HG03196 (cell line): ENCODE data around the gene CYP2A13.
"Not testable (repeated sequence)": the region's sequence is repeated elsewhere in the genome, so short reads cannot be mapped to it uniquely, and the experiment has no call there.

Source experiments
- ATAC-seq: cut with Tn5 transposase; IDR thresholded peaks from one replicate; pipeline ENCODE4 v1.9.1; 2021; ENCODE audit not compliant: unreplicated experiment

The CYP2A13 gene

GRCh38 chr19:41088151-41088550, at the start of gene CYP2A13:
CYP2A13 (plus strand) TSS chr19:41088451; CDS start chr19:41088472, 21 bp downstream.
- no peak for ATAC-seq

- ATAC-seq: no peak
These were observed 48.4 kb upstream of the CYP2A13 start for GRCh38 chr19:41039806-41040205.

- ATAC-seq: not testable (repeated sequence)
These were observed 43.2 kb upstream of the CYP2A13 start for GRCh38 chr19:41045095-41045494.

DNA sequence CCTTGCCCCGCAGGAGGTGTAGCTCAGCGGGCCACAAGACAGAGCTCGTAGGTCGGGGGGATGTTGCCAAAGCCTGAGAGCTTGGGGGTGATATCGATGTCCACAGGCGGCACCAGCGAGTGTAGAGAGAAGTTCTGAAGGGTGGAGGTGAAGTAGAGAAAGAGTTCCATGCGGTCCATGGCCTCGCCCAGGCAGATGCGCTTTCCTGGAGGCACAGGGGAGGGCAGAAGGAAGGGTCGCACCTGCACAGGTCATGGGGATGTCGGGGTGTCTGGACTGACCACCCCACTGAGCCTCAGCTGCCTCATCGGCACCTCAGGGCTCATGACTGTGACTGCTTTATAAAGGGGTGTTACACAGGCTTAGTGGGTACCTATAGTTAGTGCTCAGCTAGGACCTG, 37.8 kb upstream of the CYP2A13 start:
- ATAC-seq: no peak

DNA sequence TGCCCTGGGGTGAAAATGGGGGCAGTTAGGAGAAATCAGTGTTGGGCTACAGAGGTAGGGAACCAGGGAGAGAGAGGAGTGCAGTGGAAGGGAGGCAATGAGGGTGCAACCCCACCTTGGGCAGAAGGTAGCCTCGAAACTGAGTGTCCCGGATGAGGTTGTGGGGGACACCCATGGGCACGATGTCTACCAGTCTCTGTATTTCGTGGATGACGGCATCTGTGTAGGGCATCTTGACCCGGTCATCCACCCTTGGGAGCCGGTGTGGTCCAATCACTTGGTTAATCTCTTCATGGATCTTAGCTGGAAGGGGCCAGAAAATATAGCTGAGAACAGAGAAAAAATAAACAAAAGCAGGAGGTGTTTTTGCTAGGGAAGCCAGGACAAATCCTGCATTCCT, 36.1 kb upstream of the CYP2A13 start:
- not testable (repeated sequence) for ATAC-seq

DNA sequence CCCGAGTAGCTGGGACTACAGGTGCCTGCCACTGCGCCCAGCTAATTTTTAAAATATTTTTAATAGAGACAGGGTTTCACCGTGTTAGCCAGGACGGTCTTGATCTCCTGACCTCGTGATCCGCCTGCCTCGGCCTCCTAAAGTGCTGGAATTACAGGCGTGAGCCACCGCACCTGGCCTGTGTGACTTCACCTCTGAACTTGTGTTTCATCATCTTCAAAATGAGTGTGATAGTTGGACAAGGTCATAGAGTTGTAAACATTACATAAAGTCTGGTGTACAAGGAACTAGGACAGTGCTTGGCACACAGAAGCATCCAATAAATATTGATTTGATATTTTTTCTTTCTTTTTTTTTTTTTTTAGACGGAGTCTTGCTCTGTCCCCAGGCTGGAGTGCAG, 34.9 kb upstream of the CYP2A13 start:
- not testable (repeated sequence) for ATAC-seq

- no peak for ATAC-seq
These were observed 23.2 kb upstream of the CYP2A13 start for GRCh38 chr19:41064974-41065569.

- ATAC-seq: no peak
These were observed 12.0 kb upstream of the CYP2A13 start for GRCh38 chr19:41076286-41076685.

- no peak for ATAC-seq
These were observed 4.7 kb upstream of the CYP2A13 start for GRCh38 chr19:41083516-41083915.

DNA sequence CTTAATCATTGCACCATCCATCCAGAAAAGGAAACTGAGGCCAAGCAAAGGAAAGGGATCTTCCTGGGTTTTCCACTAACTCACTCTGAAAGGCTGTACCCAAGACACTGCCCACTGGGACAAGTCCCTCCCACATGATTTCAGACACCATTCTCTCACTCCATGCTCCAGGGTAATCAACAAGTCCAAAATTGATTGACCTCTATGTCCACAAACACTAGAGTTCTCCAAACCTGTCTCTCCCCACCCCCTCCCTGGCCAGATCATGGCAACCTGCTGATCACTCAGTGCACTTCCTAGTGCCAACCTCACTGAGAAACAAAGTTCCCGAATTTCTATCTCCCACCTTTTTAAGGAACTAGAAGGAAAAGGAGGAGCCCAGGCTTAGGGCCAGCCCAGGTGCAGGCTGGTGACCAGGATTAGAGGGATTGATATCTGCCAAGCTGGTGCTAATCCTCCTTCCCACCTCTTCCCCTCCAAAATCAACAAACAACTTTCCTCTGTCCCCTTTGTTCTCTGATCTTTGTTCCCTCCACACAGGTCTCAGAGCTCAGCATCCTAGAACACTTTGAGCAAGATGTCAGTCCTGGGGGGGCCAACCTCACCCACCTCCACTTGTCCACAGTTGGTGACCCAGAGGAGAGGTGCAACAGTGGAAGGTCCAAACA, 2.4 kb upstream of the CYP2A13 start:
- ATAC-seq: no peak

DNA sequence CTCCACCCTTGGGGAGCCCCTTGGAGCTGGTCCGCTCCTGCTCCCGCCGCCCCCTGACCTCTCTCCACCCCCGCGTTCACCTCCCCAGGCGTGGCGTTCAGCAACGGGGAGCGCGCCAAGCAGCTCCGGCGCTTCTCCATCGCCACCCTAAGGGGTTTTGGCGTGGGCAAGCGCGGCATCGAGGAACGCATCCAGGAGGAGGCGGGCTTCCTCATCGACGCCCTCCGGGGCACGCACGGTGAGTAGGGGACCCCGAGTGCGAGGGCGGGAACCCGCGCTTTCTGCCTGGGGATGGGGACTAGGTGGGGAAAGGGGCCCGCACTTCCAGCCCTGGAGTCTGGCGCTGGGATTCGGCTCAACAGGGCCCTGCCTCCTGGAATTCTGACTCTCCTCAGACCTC, 1.7 kb downstream of the CYP2A13 start:
- no peak for ATAC-seq

DNA sequence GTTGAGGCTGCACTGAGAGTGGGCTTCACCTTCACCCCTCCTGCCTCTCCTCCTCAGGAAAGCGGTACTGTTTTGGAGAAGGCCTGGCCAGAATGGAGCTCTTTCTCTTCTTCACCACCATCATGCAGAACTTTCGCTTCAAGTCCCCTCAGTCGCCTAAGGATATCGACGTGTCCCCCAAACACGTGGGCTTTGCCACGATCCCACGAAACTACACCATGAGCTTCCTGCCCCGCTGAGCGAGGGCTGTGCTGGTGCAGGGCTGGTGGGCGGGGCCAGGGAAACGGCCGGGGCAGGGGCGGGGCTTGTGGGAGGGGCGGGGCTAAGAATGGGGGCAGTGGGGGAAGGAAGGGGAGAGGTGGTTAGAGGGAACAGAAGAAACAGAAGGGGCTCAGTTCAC, 7.5 kb downstream of the CYP2A13 start:
- ATAC-seq: no peak

DNA sequence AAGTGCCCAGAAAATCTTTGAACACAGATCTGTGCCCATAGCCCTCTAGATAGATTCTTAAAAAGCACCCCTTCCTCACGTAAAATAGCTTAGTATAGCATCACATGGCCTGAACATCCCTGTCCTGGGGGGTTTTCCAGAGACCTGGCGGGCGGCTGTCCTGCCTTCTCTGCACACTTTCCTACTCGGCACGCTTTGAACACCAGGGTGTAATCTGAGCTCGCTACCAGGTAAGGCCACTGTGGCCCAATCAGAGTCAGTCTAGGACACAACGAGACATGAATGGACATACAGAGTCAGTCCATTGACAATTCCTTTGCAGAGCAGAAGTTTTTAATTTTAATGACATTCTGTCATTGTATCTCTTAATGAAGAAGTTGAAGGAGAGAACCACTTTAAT, 8.1 kb downstream of the CYP2A13 start:
- no peak for ATAC-seq

DNA sequence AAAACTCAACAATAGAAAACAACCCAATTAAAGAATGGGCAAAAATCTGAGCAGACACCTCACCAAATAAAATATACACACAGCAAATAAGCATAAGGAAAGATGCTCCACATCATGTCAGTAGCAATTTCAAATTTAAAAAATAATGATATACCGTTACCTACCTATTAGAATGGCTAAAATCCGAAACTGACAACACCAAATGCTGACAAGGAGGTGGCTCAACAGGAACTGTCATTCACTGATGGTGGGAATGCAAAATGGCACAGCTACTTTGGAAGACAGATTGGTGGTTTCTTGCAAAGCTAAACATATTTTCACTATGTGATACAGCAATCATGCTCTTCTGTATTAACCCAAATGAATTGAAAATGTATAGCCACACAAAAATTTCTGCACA, 9.1 kb downstream of the CYP2A13 start:
- no peak for ATAC-seq

GRCh38 chr19:41098762-41099161, 10.5 kb downstream of the CYP2A13 start:
- no peak for ATAC-seq

- not testable (repeated sequence) for ATAC-seq
These were observed 14.0 kb downstream of the CYP2A13 start for GRCh38 chr19:41102210-41102609.

DNA sequence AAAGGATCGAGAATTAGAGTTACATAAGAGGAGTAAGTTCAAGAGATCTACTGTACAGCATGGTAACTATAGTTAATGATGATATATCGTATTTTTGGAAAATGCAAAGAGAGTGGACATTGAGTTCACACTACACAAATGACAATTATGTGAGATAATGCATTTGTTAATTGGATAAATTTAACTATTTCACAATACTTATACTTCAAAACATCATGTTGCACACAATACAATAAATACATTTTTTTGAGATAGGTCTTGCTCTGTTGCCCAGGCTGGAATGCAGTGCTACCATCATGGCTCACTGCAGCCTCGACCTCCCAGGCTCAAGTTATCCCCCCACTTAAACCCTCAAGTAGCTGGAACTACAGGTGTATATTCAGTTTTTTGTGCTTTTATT, 17.9 kb downstream of the CYP2A13 start:
- ATAC-seq: no peak

DNA sequence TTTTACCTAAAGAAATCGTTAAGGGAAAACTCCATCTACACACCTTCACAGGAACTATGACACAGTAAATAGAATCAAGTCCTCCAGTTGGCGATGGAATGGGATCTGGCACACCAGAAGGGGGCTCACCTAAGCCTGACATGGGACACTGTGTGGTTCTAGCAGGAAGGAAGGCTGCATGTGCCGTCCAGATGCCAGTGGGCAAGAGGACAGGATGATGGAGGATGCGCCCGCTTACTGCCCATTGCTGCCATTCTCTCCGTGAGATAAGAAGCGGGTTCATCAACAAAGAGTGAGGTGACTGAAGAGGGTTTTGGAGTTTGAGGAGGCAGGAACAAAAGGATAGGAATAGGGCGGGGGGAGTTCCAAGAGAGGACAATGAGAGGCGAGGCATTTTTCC, 23.0 kb downstream of the CYP2A13 start:
- ATAC-seq: no peak

- no peak for ATAC-seq
These were observed 23.6 kb downstream of the CYP2A13 start for GRCh38 chr19:41111750-41112295.

DNA sequence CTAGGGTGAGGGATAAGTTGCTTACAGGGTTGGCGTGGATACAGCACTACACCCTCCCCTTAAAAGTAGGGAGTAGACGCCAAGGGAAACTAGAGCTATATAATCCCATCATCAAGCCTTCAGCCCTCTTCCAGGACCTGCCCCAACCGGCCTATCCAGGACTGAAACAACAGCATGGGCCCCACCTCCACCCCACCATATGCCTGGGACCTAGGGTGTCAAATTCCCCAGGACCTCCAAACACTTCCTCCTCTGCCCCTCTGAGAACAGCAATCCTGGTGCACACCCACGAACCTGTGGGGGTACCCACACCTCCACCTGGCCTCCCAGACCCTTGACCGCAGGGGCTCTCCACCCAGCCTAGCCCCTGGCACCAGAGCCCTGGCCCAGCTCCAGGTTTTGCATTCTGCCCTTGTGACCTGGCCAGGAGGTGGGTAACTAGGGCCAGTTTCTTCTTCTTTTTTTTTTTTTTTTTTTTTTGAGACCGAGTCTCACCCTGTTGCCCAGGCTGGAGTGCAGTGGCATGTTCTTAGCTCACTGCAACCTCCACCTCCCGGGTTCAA, 24.6 kb downstream of the CYP2A13 start:
- no peak for ATAC-seq

DNA sequence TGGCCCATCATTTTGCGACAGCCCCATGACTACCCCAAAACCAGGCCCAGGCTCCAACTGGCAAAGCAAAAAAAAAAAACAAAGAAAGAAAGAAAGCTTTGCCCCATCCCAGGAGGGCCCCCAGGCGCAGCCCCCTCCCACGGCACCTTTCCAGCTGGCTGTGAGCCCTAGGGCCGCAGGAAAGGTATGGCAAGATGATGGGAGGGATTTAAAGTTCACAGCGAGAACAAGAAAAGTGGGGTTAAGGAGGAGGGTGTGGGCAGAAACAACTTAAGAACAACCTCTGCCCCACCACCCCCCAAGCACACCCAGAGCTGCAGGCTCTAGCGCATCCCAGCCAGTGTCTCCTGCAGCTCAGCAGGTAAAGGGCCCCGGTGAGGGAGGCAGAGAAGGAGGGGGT, 25.9 kb downstream of the CYP2A13 start, which contains the start of gene CYP2F1:
Gene CYP2F1, plus strand, starts transcription at position 301 of the 400 bp plus-strand sequence. CDS start 1,757 bp downstream, outside the sequence.
- no peak for ATAC-seq

DNA sequence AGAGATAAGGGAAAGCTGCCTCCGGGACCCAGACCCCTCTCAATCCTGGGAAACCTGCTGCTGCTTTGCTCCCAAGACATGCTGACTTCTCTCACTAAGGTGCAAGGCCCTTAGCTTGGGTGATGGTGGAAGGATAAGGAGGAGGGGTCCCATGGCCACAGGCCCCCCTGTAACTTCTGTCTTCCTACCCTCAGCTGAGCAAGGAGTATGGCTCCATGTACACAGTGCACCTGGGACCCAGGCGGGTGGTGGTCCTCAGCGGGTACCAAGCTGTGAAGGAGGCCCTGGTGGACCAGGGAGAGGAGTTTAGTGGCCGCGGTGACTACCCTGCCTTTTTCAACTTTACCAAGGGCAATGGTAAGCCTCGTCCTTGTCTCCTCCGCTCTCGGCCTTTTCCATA, 28.0 kb downstream of the CYP2A13 start:
- ATAC-seq: no peak
